Measurements from ENCODE around the gene VPS8. TPM values are rescaled to one million over a fixed set of nuclear protein-coding genes. Genes with fewer than 3 reads are reported as not detected.

The VPS8 gene
- total RNA-seq, 1 donor from 2014 or later, result 56.9 TPM

- H3K36me3 ChIP-seq (ENCODE audit: control insufficient read depth, insufficient read depth, low read length), result peaks cover 2% of the 10 kb centered on the region
- TF ChIP-seq CTCF (IDR thresholded peaks at IDR 0.05; ENCODE audit: insufficient read depth, low read length, severe bottlenecking), result no peak
- DNase-seq (ENCODE audit: low read depth) (no peak), FAIRE-seq (no peak)
- no peaks in the 10 kb centered on the region for H3K27me3 ChIP-seq (ENCODE audit: control insufficient read depth, insufficient read depth, low read length)
- H3K4me3 ChIP-seq (ENCODE audit: low read depth, low read length), result no peak overlapping the region
These were observed 153.9 kb downstream of the VPS8 start for GRCh38 chr3:184965639-184966430.

GRCh38 chr3:184968115-184968514, 156.1 kb downstream of the VPS8 start:
- DNase-seq (ENCODE audit: low read depth), result no peak
- no peaks in the 10 kb centered on the region for H3K27me3 ChIP-seq (ENCODE audit: control insufficient read depth, insufficient read depth, low read length)
- FAIRE-seq, result no peak
- peaks cover 4% of the 10 kb centered on the region for H3K36me3 ChIP-seq (ENCODE audit: control insufficient read depth, insufficient read depth, low read length)
- H3K4me3 ChIP-seq (ENCODE audit: low read depth, low read length), result no peak overlapping the region
- TF ChIP-seq CTCF (IDR thresholded peaks at IDR 0.05; ENCODE audit: insufficient read depth, low read length, severe bottlenecking), result no peak

- peak; percentile 42 for DNase-seq (ENCODE audit: low read depth)
- TF ChIP-seq CTCF (IDR thresholded peaks at IDR 0.05; ENCODE audit: insufficient read depth, low read length, severe bottlenecking), result no peak
- no peak for FAIRE-seq
These were observed 158.2 kb downstream of the VPS8 start for GRCh38 chr3:184970186-184970585.

GRCh38 chr3:184977796-184978195, 165.8 kb downstream of the VPS8 start:
- Histone ChIP-seq H3K4me3 (ENCODE audit: low read depth, low read length) (no peak overlapping the region), H3K27me3 (ENCODE audit: control insufficient read depth, insufficient read depth, low read length) (no peaks in the 10 kb centered on the region), H3K36me3 (ENCODE audit: control insufficient read depth, insufficient read depth, low read length) (no peaks in the 10 kb centered on the region)
- TF ChIP-seq CTCF (IDR thresholded peaks at IDR 0.05; ENCODE audit: insufficient read depth, low read length, severe bottlenecking), result no peak
- FAIRE-seq (no peak), DNase-seq (ENCODE audit: low read depth) (no peak)

More at GRCh38 chr3:184970186-184970585, 158.2 kb downstream of the VPS8 start:
- Histone ChIP-seq H3K36me3 (ENCODE audit: control insufficient read depth, insufficient read depth, low read length) (peaks cover 4% of the 10 kb centered on the region), H3K27me3 (ENCODE audit: control insufficient read depth, insufficient read depth, low read length) (no peaks in the 10 kb centered on the region), H3K4me3 (ENCODE audit: low read depth, low read length) (no peak overlapping the region)

GRCh38 chr3:184981071-184981470, 169.1 kb downstream of the VPS8 start:
- no peak for FAIRE-seq
- H3K27me3 ChIP-seq (ENCODE audit: control insufficient read depth, insufficient read depth, low read length), result no peaks in the 10 kb centered on the region
- no peak overlapping the region for H3K4me3 ChIP-seq (ENCODE audit: low read depth, low read length)
- no peak for TF ChIP-seq CTCF (IDR thresholded peaks at IDR 0.05; ENCODE audit: insufficient read depth, low read length, severe bottlenecking)
- H3K36me3 ChIP-seq (ENCODE audit: control insufficient read depth, insufficient read depth, low read length), result no peaks in the 10 kb centered on the region
- DNase-seq (ENCODE audit: low read depth), result no peak

GRCh38 chr3:184982076-184982475, 170.1 kb downstream of the VPS8 start:
- Histone ChIP-seq H3K27me3 (ENCODE audit: control insufficient read depth, insufficient read depth, low read length) (no peaks in the 10 kb centered on the region), H3K4me3 (ENCODE audit: low read depth, low read length) (no peak overlapping the region), H3K36me3 (ENCODE audit: control insufficient read depth, insufficient read depth, low read length) (no peaks in the 10 kb centered on the region)
- FAIRE-seq, result no peak
- no peak for TF ChIP-seq CTCF (IDR thresholded peaks at IDR 0.05; ENCODE audit: insufficient read depth, low read length, severe bottlenecking)
- no peak for DNase-seq (ENCODE audit: low read depth)
